Hepatocyte (in vitro differentiated cells): ENCODE results near the gene CD164.

Experiments
- EZH2 ChIP-seq: fragments of 200-600 bp; sonication (generic); IDR thresholded peaks from 2 replicates; pipeline ENCODE4 v1.6.1; 2016; ENCODE audit warnings: antibody characterized with exemption, mild to moderate bottlenecking, borderline replicate concordance
- EZH2phosphoT487 ChIP-seq: fragments of 200-600 bp; sonication (generic); IDR thresholded peaks from one replicate; pipeline ENCODE4 v1.6.1; 2018; ENCODE audit warnings: antibody characterized with exemption, mild to moderate bottlenecking, low read depth, moderate library complexity; ENCODE audit not compliant: unreplicated experiment, severe bottlenecking

- no peak for TF ChIP-seq EZH2phosphoT487
- TF ChIP-seq EZH2 = no peak
Measured at GRCh38 chr6:109318328-109318876, 63.9 kb downstream of the CD164 start.
